ENCODE measurements around the gene VAV2.

VAV2 gene

DNA sequence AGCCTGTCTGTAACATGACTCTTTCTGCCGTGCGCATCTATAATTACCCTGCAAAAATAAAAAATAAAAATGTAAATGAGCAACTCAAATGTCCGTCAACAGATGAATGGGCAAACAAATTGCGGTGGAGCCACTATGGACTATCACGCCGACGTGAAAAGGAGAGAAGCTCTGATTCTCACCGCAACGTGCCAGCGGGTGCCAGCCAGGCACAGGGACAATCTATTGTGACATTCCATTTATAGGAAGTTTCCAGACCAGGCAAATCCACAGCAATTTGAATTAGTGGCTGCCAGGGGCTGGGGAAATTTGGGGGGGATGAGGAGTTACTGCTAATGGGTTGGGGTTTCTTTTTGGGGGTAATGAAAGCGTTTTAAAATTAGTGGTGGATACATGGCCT, 96.8 kb downstream of the VAV2 start:
- in situ Hi-C loops (cut with MboI; ENCODE audit: low pct_unique_long_range_greater_than_20kb, low sequenced_read_pairs, unreplicated experiment), result no loop called here
- no peak for DNase-seq (ENCODE audit: low spot score)
- TF ChIP-seq, protein P1, sequence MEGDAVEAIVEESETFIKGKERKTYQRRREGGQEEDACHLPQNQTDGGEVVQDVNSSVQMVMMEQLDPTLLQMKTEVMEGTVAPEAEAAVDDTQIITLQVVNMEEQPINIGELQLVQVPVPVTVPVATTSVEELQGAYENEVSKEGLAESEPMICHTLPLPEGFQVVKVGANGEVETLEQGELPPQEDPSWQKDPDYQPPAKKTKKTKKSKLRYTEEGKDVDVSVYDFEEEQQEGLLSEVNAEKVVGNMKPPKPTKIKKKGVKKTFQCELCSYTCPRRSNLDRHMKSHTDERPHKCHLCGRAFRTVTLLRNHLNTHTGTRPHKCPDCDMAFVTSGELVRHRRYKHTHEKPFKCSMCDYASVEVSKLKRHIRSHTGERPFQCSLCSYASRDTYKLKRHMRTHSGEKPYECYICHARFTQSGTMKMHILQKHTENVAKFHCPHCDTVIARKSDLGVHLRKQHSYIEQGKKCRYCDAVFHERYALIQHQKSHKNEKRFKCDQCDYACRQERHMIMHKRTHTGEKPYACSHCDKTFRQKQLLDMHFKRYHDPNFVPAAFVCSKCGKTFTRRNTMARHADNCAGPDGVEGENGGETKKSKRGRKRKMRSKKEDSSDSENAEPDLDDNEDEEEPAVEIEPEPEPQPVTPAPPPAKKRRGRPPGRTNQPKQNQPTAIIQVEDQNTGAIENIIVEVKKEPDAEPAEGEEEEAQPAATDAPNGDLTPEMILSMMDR (IDR thresholded peaks at IDR 0.05; ENCODE audit: extremely low read depth, insufficient read depth, missing control alignments), result no peak

DNA sequence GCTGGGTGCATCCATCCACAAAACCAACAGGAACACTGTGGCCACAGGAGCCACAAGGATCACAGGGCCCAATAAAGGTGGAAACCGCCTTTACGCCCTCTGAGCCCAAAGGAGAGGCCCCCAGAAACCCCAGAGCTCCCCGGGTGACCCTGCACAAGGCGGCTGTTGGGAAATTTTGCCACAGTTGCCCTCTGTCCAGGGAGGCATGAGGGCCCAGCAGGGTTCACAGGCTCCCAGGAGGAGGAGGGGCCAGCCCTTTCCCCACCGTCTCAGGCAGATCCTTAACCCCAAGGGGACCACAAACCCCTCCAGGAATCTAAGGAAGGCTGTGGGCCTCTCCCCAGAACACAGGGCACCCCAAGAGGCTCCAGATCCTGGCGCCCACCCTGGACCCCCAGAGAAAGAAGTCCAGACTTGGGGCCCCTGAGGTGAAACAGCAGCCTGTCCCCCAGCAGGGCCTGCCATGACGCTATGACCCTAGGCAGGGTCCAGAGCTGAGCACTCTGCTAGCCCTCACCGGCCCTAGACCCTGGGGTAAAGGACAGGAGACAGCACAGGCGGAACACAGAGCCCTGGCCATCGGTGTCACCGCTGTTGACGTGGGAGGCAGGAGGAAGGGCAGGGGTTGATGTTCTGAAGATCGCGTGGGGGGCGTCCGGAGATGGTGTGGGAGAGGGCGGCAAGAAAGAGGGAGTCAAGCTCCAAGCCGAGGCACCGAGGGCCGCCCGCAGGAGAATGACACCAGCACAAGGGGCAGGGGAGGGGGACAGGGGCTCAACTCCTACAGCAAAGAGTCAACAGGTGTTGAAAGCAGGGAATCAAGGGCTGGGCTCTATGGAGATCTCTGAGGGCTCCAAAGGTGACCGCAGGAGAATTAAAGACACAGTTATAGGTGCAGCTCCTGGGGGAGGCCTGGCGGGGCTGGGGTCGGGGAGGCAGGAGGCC, 97.5 kb downstream of the VAV2 start:
- in situ Hi-C loops (cut with MboI; ENCODE audit: low pct_unique_long_range_greater_than_20kb, low sequenced_read_pairs, unreplicated experiment), result no loop called here
- TF ChIP-seq, protein P1 (IDR thresholded peaks at IDR 0.05; ENCODE audit: extremely low read depth, insufficient read depth, missing control alignments), result no peak
- no peak for DNase-seq (ENCODE audit: low spot score)

DNA sequence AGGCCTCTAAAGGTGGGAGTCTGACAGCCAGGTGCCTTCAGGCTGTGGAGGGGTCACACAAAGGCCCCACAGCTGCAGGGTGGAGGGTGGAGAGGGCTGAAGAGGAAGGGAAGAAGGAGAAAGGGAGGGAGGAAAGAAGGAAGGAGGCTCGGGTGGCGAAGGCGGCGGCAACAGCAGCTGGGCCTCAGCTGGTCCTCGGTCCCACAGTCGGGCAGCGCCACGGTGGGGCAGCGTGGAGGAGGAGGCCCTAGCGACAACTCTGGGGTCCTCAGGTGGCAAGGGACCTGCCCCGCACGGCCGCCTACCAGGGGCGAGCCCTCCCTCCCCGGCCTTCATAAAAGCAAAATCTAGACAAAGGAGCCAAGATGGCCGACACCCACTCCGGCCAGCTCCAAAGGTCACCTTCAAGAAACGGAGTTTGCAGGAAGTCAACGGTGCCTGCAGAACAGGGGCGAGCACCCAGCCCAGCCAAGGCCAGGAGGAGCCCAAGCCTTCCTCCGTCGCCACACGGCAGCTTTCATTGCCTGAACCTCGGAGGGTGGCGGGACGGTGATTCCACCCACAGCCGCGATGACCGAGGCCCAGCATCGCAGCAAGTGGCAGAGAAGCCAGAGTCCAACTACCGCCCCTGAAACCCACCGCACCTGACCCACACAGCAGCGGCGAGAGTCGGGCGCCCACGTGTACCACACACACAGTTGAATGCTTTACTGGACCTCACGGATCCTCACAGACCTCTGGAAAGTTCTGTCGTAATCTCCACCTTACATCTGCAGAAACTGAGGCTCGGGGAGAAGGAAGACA, 98.7 kb downstream of the VAV2 start:
- no peak for DNase-seq (ENCODE audit: low spot score)
- in situ Hi-C loops (cut with MboI; ENCODE audit: low pct_unique_long_range_greater_than_20kb, low sequenced_read_pairs, unreplicated experiment), result no loop called here
- TF ChIP-seq, protein P1 (IDR thresholded peaks at IDR 0.05; ENCODE audit: extremely low read depth, insufficient read depth, missing control alignments), result no peak

DNA sequence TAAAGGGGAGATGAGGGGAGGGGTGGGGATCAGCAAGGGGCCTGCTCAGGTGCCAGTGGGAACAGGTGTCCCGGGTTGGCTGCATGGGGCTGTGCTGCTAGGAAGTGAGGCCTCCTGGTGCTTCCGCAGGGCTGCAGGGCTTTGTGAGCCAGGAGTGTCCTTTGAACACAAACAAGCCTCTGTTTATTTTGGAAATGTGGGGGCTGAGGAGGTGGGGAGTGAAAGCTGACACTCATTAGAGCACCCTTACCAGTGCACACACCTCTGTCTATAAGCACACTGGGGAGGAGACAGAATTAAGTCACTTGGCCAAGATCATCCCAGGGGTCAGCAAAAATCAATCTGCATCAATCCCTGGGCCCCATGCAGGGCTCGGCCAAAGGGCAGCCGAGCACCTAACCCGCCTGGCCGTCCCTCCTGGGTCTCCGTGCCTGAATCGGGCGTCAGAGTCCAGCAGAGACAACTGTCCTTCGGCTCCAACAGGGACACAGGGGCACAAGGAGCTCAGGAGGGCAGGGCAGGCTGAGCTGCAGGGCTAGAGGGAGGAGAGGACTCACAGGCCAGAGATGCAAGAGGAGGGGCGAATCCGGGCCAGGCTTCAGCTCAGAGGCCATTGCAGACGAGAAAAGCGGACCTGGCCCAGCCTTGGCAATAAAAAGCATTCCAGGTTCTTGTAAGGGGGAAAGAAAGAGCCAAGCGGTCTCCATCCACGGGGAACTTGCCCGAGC, 99.8 kb downstream of the VAV2 start:
- TF ChIP-seq, protein P1 (IDR thresholded peaks at IDR 0.05; ENCODE audit: extremely low read depth, insufficient read depth, missing control alignments), result no peak
- DNase-seq (ENCODE audit: low spot score), result no peak
- in situ Hi-C loops (cut with MboI; ENCODE audit: low pct_unique_long_range_greater_than_20kb, low sequenced_read_pairs, unreplicated experiment), result no loop called here

DNA sequence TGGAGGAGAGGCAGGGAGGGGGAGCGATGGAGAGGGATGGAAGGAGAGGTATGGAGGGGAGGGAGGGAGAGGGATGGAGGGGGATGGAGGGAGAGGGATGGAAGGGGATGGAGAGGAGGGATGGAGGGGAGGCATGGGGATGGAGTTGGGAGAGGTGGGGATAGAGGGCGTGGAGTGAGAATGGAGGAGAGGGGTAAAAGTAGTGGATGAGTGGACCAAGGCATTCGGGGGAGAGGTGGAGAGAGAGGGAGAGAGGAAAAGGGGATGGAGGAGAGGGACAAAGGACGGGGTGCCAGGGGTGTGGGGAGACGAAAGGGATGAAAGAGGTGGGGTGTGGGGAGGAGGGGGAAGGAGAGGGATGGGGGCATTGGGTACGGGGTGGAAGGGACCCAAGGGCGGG, 100.4 kb downstream of the VAV2 start:
- TF ChIP-seq, protein P1 (IDR thresholded peaks at IDR 0.05; ENCODE audit: extremely low read depth, insufficient read depth, missing control alignments), result no peak

DNA sequence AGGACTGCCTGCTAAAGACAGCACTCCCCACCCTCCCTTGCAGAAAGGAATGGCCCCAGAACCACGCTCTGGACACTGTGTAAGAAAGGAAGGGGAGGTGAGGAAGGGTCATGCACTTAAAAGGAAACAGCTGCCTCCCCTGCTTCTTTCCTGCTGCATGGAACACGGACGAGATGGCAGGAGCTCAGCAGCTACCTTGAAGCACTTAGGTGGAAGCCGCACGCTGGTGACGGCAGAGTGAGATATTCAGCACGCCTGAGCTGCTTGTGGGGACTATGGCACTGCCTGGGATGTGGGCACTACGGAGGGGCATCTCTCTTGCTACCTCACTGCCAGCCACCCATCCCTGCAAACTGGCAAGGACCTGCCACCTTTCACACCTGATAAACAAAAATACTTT, 101.5 kb downstream of the VAV2 start:
- no peak for DNase-seq (ENCODE audit: low spot score)
- TF ChIP-seq, protein P1 (IDR thresholded peaks at IDR 0.05; ENCODE audit: extremely low read depth, insufficient read depth, missing control alignments), result no peak
- in situ Hi-C loops (cut with MboI; ENCODE audit: low pct_unique_long_range_greater_than_20kb, low sequenced_read_pairs, unreplicated experiment), result no loop called here

More for the DNA sequence above, 100.4 kb downstream of the VAV2 start:
- in situ Hi-C loops (cut with MboI; ENCODE audit: low pct_unique_long_range_greater_than_20kb, low sequenced_read_pairs, unreplicated experiment), result no loop called here
- DNase-seq (ENCODE audit: low spot score), result no peak

Measured in GM13977 (cell line).